Right cardiac atrium (tissue), 5 donors: Measurements from ENCODE around the gene CCDC33. TPM values are rescaled to one million over a fixed set of nuclear protein-coding genes. Genes with fewer than 3 reads are reported as not detected.
A peak's percentile ranks its signal among the peaks of the same experiment; 100 is the strongest.

Source experiments
- ATAC-seq, 2 donors: fragments of 200-7000 bp; cut with Tn5 transposase; one replicate each; pipeline versions ENCODE4 v1.8.0 to v1.9.1; 2020; ENCODE audit warnings: moderate library complexity in 2 of 2, mild to moderate bottlenecking in 1 of 2
- DNase-seq, 3 donors: peaks; one replicate each; pipeline ENCODE4 v3.0.0-alpha.2; 2020
- H3K27ac ChIP-seq: one replicate; pipeline ENCODE4 v1.5.1; 2013; ENCODE audit warnings: mild to moderate bottlenecking, low read length, control low read depth, moderate library complexity
- H3K27me3 ChIP-seq: one replicate; pipeline ENCODE4 v1.6.1; 2013; ENCODE audit not compliant: control insufficient read depth, insufficient read depth
- H3K4me1 ChIP-seq: one replicate; pipeline ENCODE4 v1.6.1; 2013; ENCODE audit warnings: low read length; ENCODE audit not compliant: control insufficient read depth, insufficient read depth
- H3K4me3 ChIP-seq: one replicate; pipeline ENCODE4 v1.5.1; 2013; ENCODE audit warnings: low read length, control low read depth
- H3K9me3 ChIP-seq: one replicate; pipeline ENCODE4 v1.6.1; 2013; ENCODE audit warnings: low read length; ENCODE audit not compliant: control insufficient read depth
- WGBS: extraction: QIAGEN DNeasy Blood & Tissue Kit; methylation state at CpG from one replicate; pipeline ENCODE4 v1.1.7; 2013; 5-methylcytosine and 5-hydroxymethylcytosine counted together
- intact Hi-C, 4 donors: fragments of 100-400 bp; cut with DNase I; formaldehyde crosslinking; loops; one replicate each; pipeline versions ENCODE4 v1.11.0 to v1.14.0; 2022 to 2023
- polyA plus RNA-seq: library from polyadenylated mRNA; stranded (reverse); fragments of 200-250 nt; gene quantifications from one replicate; pipeline ENCODE4 v1.2.3, GENCODE V29; 2013
- total RNA-seq, 4 donors: library from RNA; stranded (reverse); fragmentation: NEBNext Ultra II Directional; extraction: Animal tissue kit (Norgen Biotek cat#: 25700); gene quantifications; one replicate each; pipeline ENCODE4 v1.2.1, GENCODE V29; 2021
- donor health status: healthy with polysubstance abuse.
- donor health status: DM: no; HTN: yes; CAD: no.
- donor health status: DM: no; HTN: no; CAD: no.
- donor health status: DM: no; HTN: yes; CAD: no; lungs with severe emphysema.
- donor health status: DM: yes; HTN: yes; CAD: no.

CCDC33 gene
- total and polyA plus RNA-seq, 5 donors, result 0.07 TPM; not detected in 4

- WGBS, result 83% methylated on average over 15 of the region's 15 CpGs
- intact Hi-C loops, result loop anchor here (5.0 to 10.0 kb wide), 7 partner anchors 109 to 397 kb away; no protein-coding TSS in a partner anchor
These were observed 142.0 kb downstream of the CCDC33 start for GRCh38 chr15:74377831-74378766.

GRCh38 chr15:74378848-74379247 lies 142.7 kb downstream of the CCDC33 start:
- intact Hi-C loops, result loop anchor here (5.0 to 10.0 kb wide), 7 partner anchors 108 to 396 kb away; no protein-coding TSS in a partner anchor
- DNase-seq, result no peak
- H3K27me3 ChIP-seq, result no peaks in the 10 kb centered on the region
- H3K4me3 ChIP-seq, result no peak overlapping the region
- no peak for ATAC-seq
- H3K9me3 ChIP-seq, result no peaks in the 10 kb centered on the region
- no peaks in the 10 kb centered on the region for H3K4me1 ChIP-seq
- WGBS, result 39% methylated on average over 9 of the region's 9 CpGs
- no peak overlapping the region for H3K27ac ChIP-seq

More at GRCh38 chr15:74377831-74378766, 142.0 kb downstream of the CCDC33 start:
- H3K4me3 ChIP-seq, result no peak overlapping the region
- no peaks in the 10 kb centered on the region for H3K9me3 ChIP-seq
- no peaks in the 10 kb centered on the region for H3K4me1 ChIP-seq
- H3K27me3 ChIP-seq, result no peaks in the 10 kb centered on the region
- ATAC-seq (no peak), DNase-seq (no peak)
- no peak overlapping the region for H3K27ac ChIP-seq

GRCh38 chr15:74380361-74381189 lies 144.4 kb downstream of the CCDC33 start:
- Histone ChIP-seq H3K4me3 (no peak overlapping the region), H3K9me3 (no peaks in the 10 kb centered on the region), H3K27me3 (no peaks in the 10 kb centered on the region), H3K27ac (no peak overlapping the region), H3K4me1 (peaks cover 2% of the 10 kb centered on the region)
- DNase-seq (no peak), ATAC-seq (no peak)
- WGBS, result 69% methylated on average over 12 of the region's 12 CpGs
- intact Hi-C loops, result loop anchor here in 2 of 4 donors (5.0 kb wide), 2 partner anchors 57 to 107 kb away; no protein-coding TSS in a partner anchor

GRCh38 chr15:74381190-74381453 lies 145.0 kb downstream of the CCDC33 start:
- Histone ChIP-seq H3K4me3 (no peak overlapping the region), H3K4me1 (peaks cover 3% of the 10 kb centered on the region), H3K27me3 (no peaks in the 10 kb centered on the region), H3K9me3 (no peaks in the 10 kb centered on the region), H3K27ac (no peak overlapping the region)
- DNase-seq (no peak), ATAC-seq (no peak)
- intact Hi-C loops, result loop anchor here in 2 of 4 donors (5.0 kb wide), 2 partner anchors 56 to 106 kb away; no protein-coding TSS in a partner anchor
- WGBS, result 75% methylated on average over 2 of the region's 2 CpGs

- WGBS, result 78% methylated on average over 5 of the region's 5 CpGs
- H3K4me3 ChIP-seq, result no peak overlapping the region
- H3K9me3 ChIP-seq, result no peaks in the 10 kb centered on the region
- H3K4me1 ChIP-seq, result peaks cover 6% of the 10 kb centered on the region
- DNase-seq (no peak), ATAC-seq (no peak)
- H3K27ac ChIP-seq, result no peak overlapping the region
- no peaks in the 10 kb centered on the region for H3K27me3 ChIP-seq
- intact Hi-C loops, result loop anchor here in 2 of 4 donors (5.0 kb wide), 2 partner anchors 56 to 106 kb away; no protein-coding TSS in a partner anchor
These were observed 145.4 kb downstream of the CCDC33 start for GRCh38 chr15:74381481-74381880.

GRCh38 chr15:74382004-74382816 lies 146.1 kb downstream of the CCDC33 start:
- H3K27ac ChIP-seq, result no peak overlapping the region
- peak; percentile 83 to 86 for ATAC-seq
- WGBS, result 41% methylated on average over 13 of the region's 13 CpGs
- H3K4me1 ChIP-seq, result peaks cover 6% of the 10 kb centered on the region
- intact Hi-C loops, result loop anchor here (2.0 to 5.0 kb wide), 3 partner anchors 55 to 105 kb away; no protein-coding TSS in a partner anchor
- H3K4me3 ChIP-seq, result no peak overlapping the region
- DNase-seq, result peak; percentile 86 to 94 (median 94)
- no peaks in the 10 kb centered on the region for H3K9me3 ChIP-seq
- H3K27me3 ChIP-seq, result no peaks in the 10 kb centered on the region

- ATAC-seq, result no peak
- no peak overlapping the region for H3K27ac ChIP-seq
- DNase-seq, result no peak
- peaks cover 6% of the 10 kb centered on the region for H3K4me1 ChIP-seq
- H3K4me3 ChIP-seq, result no peak overlapping the region
- 94% methylated on average over 4 of the region's 4 CpGs for WGBS
- no peaks in the 10 kb centered on the region for H3K9me3 ChIP-seq
- no peaks in the 10 kb centered on the region for H3K27me3 ChIP-seq
- intact Hi-C loops, result loop anchor here (2.0 to 5.0 kb wide), 3 partner anchors 54 to 104 kb away; no protein-coding TSS in a partner anchor
These were observed 147.2 kb downstream of the CCDC33 start for GRCh38 chr15:74383286-74383685.

- ATAC-seq (no peak), DNase-seq (no peak)
- no peak overlapping the region for H3K27ac ChIP-seq
- intact Hi-C loops, result loop anchor here (2.0 to 5.0 kb wide), 3 partner anchors 53 to 103 kb away; no protein-coding TSS in a partner anchor
- no peaks in the 10 kb centered on the region for H3K9me3 ChIP-seq
- H3K27me3 ChIP-seq, result no peaks in the 10 kb centered on the region
- 73% methylated on average over 8 of the region's 8 CpGs for WGBS
- peaks cover 6% of the 10 kb centered on the region for H3K4me1 ChIP-seq
- no peak overlapping the region for H3K4me3 ChIP-seq
These were observed 147.8 kb downstream of the CCDC33 start for GRCh38 chr15:74383695-74384565.

- H3K27ac ChIP-seq, result no peak overlapping the region
- H3K4me1 ChIP-seq, result peaks cover 6% of the 10 kb centered on the region
- intact Hi-C loops, result loop anchor here in 2 of 4 donors (5.0 kb wide), 2 partner anchors 53 to 103 kb away; no protein-coding TSS in a partner anchor
- H3K27me3 ChIP-seq, result no peaks in the 10 kb centered on the region
- H3K9me3 ChIP-seq, result no peaks in the 10 kb centered on the region
- DNase-seq (no peak), ATAC-seq (no peak)
- WGBS, result 54% methylated on average over 3 of the region's 3 CpGs
- no peak overlapping the region for H3K4me3 ChIP-seq
These were observed 148.4 kb downstream of the CCDC33 start for GRCh38 chr15:74384566-74384880.
